ENCODE data around the gene DPT. TPM values are rescaled to one million over a fixed set of nuclear protein-coding genes. Genes with fewer than 3 reads are reported as not detected.

DPT gene
- total and polyA plus RNA-seq, 10 of the 15 experiments (the other 5 are each of a cell fraction or from before 2014, with no cell fraction given) = 0.05 to 0.10 TPM; not detected in 8

DNA sequence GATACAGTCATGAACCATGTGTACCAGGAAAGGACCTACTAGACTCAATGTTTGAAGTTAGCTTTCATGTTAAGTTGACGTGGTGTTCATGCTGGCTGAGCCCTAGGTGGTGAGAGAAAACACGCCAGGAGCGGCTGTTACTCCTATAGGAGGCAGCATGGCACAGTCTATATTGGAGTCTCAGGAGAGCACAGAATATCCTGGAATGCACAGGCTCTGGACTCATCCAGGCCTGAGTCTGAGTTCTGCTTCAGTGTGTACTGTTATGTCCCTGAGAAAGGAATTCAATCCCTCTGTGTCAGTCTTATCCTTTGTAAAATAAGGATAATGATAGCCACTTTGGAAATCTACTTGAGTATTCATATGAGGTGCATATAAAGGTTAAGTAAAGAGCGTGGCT is 41.2 kb downstream of the DPT start:
- CTCF ChIA-PET = interaction anchor here (1.1 kb wide), 1 partner anchor 16 kb away, joined by 4 read pairs; no protein-coding TSS in a partner anchor
- no peaks in the 10 kb centered on the region; a peak in 1 of 4 replicates for H3K27me3 ChIP-seq (replicated peaks in 1 of 2; ENCODE audit: control insufficient read depth in 2 of 2, insufficient read depth in 2 of 2, low read length in 1 of 2)
- intact Hi-C loops (cut with micrococcal nuclease; ENCODE audit: unreplicated experiment) = no loop called here
- no peaks in the 10 kb centered on the region for H3K4me1 ChIP-seq (ENCODE audit: control insufficient read depth, insufficient read depth, low read length)
- RAD21 ChIA-PET (ENCODE audit: unreplicated experiment) = interaction anchor here (1.1 kb wide), 1 partner anchor 476 kb away, joined by 3 read pairs; no protein-coding TSS in a partner anchor
- FAIRE-seq (no peak), DNase-seq (ENCODE audit: low read depth, low spot score) (no peak), ATAC-seq (no peak)
- no peak for TF ChIP-seq RCOR1 (conservative IDR thresholded peaks at IDR 0.05; ENCODE audit: low read depth, low read length)
- TF ChIP-seq, protein P1, sequence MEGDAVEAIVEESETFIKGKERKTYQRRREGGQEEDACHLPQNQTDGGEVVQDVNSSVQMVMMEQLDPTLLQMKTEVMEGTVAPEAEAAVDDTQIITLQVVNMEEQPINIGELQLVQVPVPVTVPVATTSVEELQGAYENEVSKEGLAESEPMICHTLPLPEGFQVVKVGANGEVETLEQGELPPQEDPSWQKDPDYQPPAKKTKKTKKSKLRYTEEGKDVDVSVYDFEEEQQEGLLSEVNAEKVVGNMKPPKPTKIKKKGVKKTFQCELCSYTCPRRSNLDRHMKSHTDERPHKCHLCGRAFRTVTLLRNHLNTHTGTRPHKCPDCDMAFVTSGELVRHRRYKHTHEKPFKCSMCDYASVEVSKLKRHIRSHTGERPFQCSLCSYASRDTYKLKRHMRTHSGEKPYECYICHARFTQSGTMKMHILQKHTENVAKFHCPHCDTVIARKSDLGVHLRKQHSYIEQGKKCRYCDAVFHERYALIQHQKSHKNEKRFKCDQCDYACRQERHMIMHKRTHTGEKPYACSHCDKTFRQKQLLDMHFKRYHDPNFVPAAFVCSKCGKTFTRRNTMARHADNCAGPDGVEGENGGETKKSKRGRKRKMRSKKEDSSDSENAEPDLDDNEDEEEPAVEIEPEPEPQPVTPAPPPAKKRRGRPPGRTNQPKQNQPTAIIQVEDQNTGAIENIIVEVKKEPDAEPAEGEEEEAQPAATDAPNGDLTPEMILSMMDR (IDR thresholded peaks at IDR 0.05 in 2 of 3, conservative IDR thresholded peaks at IDR 0.05 in 1 of 3; ENCODE audit: control insufficient read depth in 2 of 3, extremely low read depth in 1 of 3, insufficient read depth in 1 of 3, low read depth in 3 of 3, low read length in 3 of 3) = peak in 1 of 3 experiments; percentile 13; a peak in 1 of 6 replicates
- no peaks in the 10 kb centered on the region for H3K36me3 ChIP-seq (ENCODE audit: control insufficient read depth in 2 of 2, insufficient read depth in 2 of 2, low read length in 1 of 2)
- H3K9me3 ChIP-seq (replicated peaks; ENCODE audit: control insufficient read depth, insufficient read depth, low read length) = no peaks in the 10 kb centered on the region
- H2AFZ ChIP-seq (ENCODE audit: control insufficient read depth, low read depth, low read length) = no peak overlapping the region
- H4K20me1 ChIP-seq (ENCODE audit: control insufficient read depth, insufficient read depth) = no peaks in the 10 kb centered on the region
- no peak overlapping the region for H3K27ac ChIP-seq (ENCODE audit: control insufficient read depth, insufficient read depth)
- no peak overlapping the region for H3K4me2 ChIP-seq (ENCODE audit: control insufficient read depth, insufficient read depth)
- SMC1A ChIA-PET (ENCODE audit: uncharacterized antibody, unreplicated experiment) = interaction anchor here (1.0 to 1.5 kb wide), 4 partner anchors 17 to 661 kb away, joined by 3 to 6 read pairs (median 4); no protein-coding TSS in a partner anchor
- H3K9ac ChIP-seq (ENCODE audit: control insufficient read depth, insufficient read depth, low read length) = no peak overlapping the region
- WGBS (ENCODE audit: insufficient coverage, insufficient replicate concordance, low lambda C conversion rate, missing lambda C conversion rate) = 44% methylated on average over 4 of the region's 4 CpGs
- no peak overlapping the region for H3K4me3 ChIP-seq
- POLR2A ChIA-PET = no interaction called here
- H3K79me2 ChIP-seq (ENCODE audit: control insufficient read depth, insufficient read depth, low read length) = no peaks in the 10 kb centered on the region
- BruUV-seq (replicated peaks) = no TSS peak
- in situ Hi-C loops (cut with MboI) = no loop called here

DNA sequence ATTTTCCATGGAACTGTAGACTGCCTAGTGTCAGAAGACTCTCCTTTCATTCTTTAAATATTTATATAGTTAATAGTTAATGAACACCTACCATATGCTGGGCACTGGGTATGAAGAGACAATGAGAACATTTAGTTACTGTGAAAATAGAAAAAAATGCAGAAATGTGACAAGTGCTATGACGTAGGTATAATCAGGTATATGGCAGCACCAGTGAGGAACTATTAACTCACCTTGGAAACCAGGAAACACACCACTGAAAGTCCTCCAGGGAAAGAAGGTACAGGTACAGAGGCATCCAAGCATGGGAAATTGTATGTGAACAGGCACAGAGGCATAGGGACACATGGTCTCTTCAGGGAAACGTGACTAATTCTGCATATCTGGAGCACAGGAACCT is 42.3 kb downstream of the DPT start:
- H3K4me3 ChIP-seq = no peak overlapping the region
- DNase-seq (ENCODE audit: low read depth, low spot score) = no peak
- H3K36me3 ChIP-seq (ENCODE audit: control insufficient read depth in 2 of 2, insufficient read depth in 2 of 2, low read length in 1 of 2) = no peaks in the 10 kb centered on the region
- H3K27ac ChIP-seq (ENCODE audit: control insufficient read depth, insufficient read depth) = no peak overlapping the region
- no peaks in the 10 kb centered on the region for H3K4me1 ChIP-seq (ENCODE audit: control insufficient read depth, insufficient read depth, low read length)
- no peak for ATAC-seq
- H4K20me1 ChIP-seq (ENCODE audit: control insufficient read depth, insufficient read depth) = no peaks in the 10 kb centered on the region
- H3K9ac ChIP-seq (ENCODE audit: control insufficient read depth, insufficient read depth, low read length) = no peak overlapping the region
- no TSS peak for BruUV-seq (replicated peaks)
- 3% methylated on average over 2 of the region's 2 CpGs for WGBS (ENCODE audit: insufficient coverage, insufficient replicate concordance, low lambda C conversion rate, missing lambda C conversion rate)
- CTCF ChIA-PET = no interaction called here
- in situ Hi-C loops (cut with MboI) = no loop called here
- no peak overlapping the region for H3K4me2 ChIP-seq (ENCODE audit: control insufficient read depth, insufficient read depth)
- no peaks in the 10 kb centered on the region; a peak in 1 of 4 replicates for H3K27me3 ChIP-seq (replicated peaks in 1 of 2; ENCODE audit: control insufficient read depth in 2 of 2, insufficient read depth in 2 of 2, low read length in 1 of 2)
- RAD21 ChIA-PET (ENCODE audit: unreplicated experiment) = no interaction called here
- FAIRE-seq = no peak
- SMC1A ChIA-PET (ENCODE audit: uncharacterized antibody, unreplicated experiment) = no interaction called here
- H3K9me3 ChIP-seq (replicated peaks; ENCODE audit: control insufficient read depth, insufficient read depth, low read length) = no peaks in the 10 kb centered on the region
- intact Hi-C loops (cut with micrococcal nuclease; ENCODE audit: unreplicated experiment) = no loop called here
- H3K79me2 ChIP-seq (ENCODE audit: control insufficient read depth, insufficient read depth, low read length) = no peaks in the 10 kb centered on the region
- POLR2A ChIA-PET = no interaction called here
- H2AFZ ChIP-seq (ENCODE audit: control insufficient read depth, low read depth, low read length) = no peak overlapping the region
- TF ChIP-seq, protein P2, sequence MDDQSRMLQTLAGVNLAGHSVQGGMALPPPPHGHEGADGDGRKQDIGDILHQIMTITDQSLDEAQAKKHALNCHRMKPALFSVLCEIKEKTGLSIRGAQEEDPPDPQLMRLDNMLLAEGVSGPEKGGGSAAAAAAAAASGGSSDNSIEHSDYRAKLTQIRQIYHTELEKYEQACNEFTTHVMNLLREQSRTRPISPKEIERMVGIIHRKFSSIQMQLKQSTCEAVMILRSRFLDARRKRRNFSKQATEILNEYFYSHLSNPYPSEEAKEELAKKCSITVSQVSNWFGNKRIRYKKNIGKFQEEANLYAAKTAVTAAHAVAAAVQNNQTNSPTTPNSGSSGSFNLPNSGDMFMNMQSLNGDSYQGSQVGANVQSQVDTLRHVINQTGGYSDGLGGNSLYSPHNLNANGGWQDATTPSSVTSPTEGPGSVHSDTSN (IDR thresholded peaks at IDR 0.05; ENCODE audit: insufficient replicate concordance, low read depth, low read length) = no peak
- TF ChIP-seq EP300 (IDR thresholded peaks at IDR 0.05; ENCODE audit: borderline replicate concordance in 1 of 2, control insufficient read depth in 1 of 2, low read depth in 2 of 2, low read length in 2 of 2) (no peak), KLF5 (IDR thresholded peaks at IDR 0.05; ENCODE audit: partially characterized antibody) (no peak), RB1 (IDR thresholded peaks at IDR 0.05; ENCODE audit: borderline replicate concordance) (no peak), HDAC2 (IDR thresholded peaks at IDR 0.05) (no peak), IRF4 (IDR thresholded peaks at IDR 0.05; ENCODE audit: low read depth, low read length) (no peak), NFIC (IDR thresholded peaks at IDR 0.05; ENCODE audit: low read depth, low read length) (no peak), ATF7 (IDR thresholded peaks at IDR 0.05; ENCODE audit: low read depth) (no peak), NBN (IDR thresholded peaks at IDR 0.05) (no peak), RCOR1 (conservative IDR thresholded peaks at IDR 0.05; ENCODE audit: low read depth, low read length) (no peak), NFYB (IDR thresholded peaks at IDR 0.05; ENCODE audit: insufficient read depth, low read depth, low read length) (no peak), RAD21 (IDR thresholded peaks at IDR 0.05; ENCODE audit: insufficient read depth, low read depth, low read length) (no peak)
- TF ChIP-seq, protein P3, sequence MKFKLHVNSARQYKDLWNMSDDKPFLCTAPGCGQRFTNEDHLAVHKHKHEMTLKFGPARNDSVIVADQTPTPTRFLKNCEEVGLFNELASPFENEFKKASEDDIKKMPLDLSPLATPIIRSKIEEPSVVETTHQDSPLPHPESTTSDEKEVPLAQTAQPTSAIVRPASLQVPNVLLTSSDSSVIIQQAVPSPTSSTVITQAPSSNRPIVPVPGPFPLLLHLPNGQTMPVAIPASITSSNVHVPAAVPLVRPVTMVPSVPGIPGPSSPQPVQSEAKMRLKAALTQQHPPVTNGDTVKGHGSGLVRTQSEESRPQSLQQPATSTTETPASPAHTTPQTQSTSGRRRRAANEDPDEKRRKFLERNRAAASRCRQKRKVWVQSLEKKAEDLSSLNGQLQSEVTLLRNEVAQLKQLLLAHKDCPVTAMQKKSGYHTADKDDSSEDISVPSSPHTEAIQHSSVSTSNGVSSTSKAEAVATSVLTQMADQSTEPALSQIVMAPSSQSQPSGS (IDR thresholded peaks at IDR 0.05; ENCODE audit: low read length) = no peak
